Gastrocnemius medialis (tissue), 4 donors: ENCODE results near the gene RBFOX2.

Source experiments
- POLR2A ChIP-seq, 2 donors: fragments of 450-650 bp; IDR thresholded peaks; one replicate each; pipeline ENCODE4 v1.6.1; 2017; ENCODE audit warnings: antibody characterized with exemption in 2 of 2, mild to moderate bottlenecking in 2 of 2, moderate library complexity in 2 of 2
- TF ChIP-seq, protein P1 (sequence below), 5 experiments: fragments of 450-650 bp in 3 of 5; fragments of 200-600 bp in 2 of 5; sonication (generic) in 2 of 5; IDR thresholded peaks in 4 of 5; conservative IDR thresholded peaks in 1 of 5; 1 replicate in 4 of 5; 2 replicates in 1 of 5; pipeline ENCODE4 v1.5.1; 2016 to 2019; ENCODE audit warnings: antibody characterized with exemption in 5 of 5, mild to moderate bottlenecking in 3 of 5, moderate library complexity in 3 of 5

DNA sequence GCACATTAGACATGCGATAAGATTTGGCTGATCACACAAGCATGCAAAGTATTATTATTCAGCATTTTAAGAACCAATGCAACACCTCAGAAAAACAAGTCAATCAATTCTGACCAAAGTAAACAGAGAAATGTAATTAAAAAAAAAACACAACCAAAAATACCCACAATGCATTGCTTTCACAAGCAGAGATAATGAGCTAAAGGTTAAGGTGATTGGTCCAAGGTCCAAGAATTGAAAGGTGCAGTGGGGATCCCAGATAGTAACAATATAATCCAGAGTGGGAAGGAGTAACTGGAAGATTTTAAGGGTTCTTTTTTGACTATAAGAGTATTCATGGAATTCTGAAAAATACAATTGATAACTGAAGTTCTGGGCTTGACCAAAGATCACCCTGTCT lies 271.9 kb downstream of the RBFOX2 start:
- no peak for TF ChIP-seq POLR2A (IDR thresholded peaks at IDR 0.05)
- TF ChIP-seq, protein P1, sequence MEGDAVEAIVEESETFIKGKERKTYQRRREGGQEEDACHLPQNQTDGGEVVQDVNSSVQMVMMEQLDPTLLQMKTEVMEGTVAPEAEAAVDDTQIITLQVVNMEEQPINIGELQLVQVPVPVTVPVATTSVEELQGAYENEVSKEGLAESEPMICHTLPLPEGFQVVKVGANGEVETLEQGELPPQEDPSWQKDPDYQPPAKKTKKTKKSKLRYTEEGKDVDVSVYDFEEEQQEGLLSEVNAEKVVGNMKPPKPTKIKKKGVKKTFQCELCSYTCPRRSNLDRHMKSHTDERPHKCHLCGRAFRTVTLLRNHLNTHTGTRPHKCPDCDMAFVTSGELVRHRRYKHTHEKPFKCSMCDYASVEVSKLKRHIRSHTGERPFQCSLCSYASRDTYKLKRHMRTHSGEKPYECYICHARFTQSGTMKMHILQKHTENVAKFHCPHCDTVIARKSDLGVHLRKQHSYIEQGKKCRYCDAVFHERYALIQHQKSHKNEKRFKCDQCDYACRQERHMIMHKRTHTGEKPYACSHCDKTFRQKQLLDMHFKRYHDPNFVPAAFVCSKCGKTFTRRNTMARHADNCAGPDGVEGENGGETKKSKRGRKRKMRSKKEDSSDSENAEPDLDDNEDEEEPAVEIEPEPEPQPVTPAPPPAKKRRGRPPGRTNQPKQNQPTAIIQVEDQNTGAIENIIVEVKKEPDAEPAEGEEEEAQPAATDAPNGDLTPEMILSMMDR (IDR thresholded peaks at IDR 0.05 in 4 of 5, conservative IDR thresholded peaks at IDR 0.05 in 1 of 5): no peak
